GM21619 (cell line): ENCODE measurements around the gene TSBP1.
"Not testable (repeated sequence)": the region's sequence is repeated elsewhere in the genome, so short reads cannot be mapped to it uniquely, and the experiment has no call there.

ENCODE experiments used
- ATAC-seq: cut with Tn5 transposase; IDR thresholded peaks from one replicate; pipeline ENCODE4 v1.9.1; 2021; ENCODE audit not compliant: unreplicated experiment

The TSBP1 gene

GRCh38 chr6:32375739-32376529, 4.2 kb upstream of the TSBP1 start:
- ATAC-seq = no peak

- no peak for ATAC-seq
These were observed 474 bp downstream of the TSBP1 start for GRCh38 chr6:32371229-32371628.

- ATAC-seq = no peak
These were observed 1.2 kb downstream of the TSBP1 start for GRCh38 chr6:32370505-32370904.

GRCh38 chr6:32369660-32370059, 2.0 kb downstream of the TSBP1 start:
- ATAC-seq = no peak

- ATAC-seq = no peak
These were observed 4.1 kb downstream of the TSBP1 start for GRCh38 chr6:32367644-32368043.

GRCh38 chr6:32359225-32359624, 12.5 kb downstream of the TSBP1 start:
- ATAC-seq = not testable (repeated sequence)

- not testable (repeated sequence) for ATAC-seq
These were observed 13.2 kb downstream of the TSBP1 start for GRCh38 chr6:32358548-32358947.

- ATAC-seq = no peak
These were observed 16.7 kb downstream of the TSBP1 start for GRCh38 chr6:32355018-32355417.

- ATAC-seq = no peak
These were observed 18.4 kb downstream of the TSBP1 start for GRCh38 chr6:32353348-32353747.

GRCh38 chr6:32340242-32340641, 31.5 kb downstream of the TSBP1 start:
- no peak for ATAC-seq

GRCh38 chr6:32337186-32337805, 34.4 kb downstream of the TSBP1 start:
- ATAC-seq = no peak

- ATAC-seq = no peak
These were observed 39.3 kb downstream of the TSBP1 start for GRCh38 chr6:32332433-32332832.

GRCh38 chr6:32329141-32329540, 42.6 kb downstream of the TSBP1 start:
- ATAC-seq = no peak

GRCh38 chr6:32327103-32327502, 44.6 kb downstream of the TSBP1 start:
- no peak for ATAC-seq

- no peak for ATAC-seq
These were observed 53.2 kb downstream of the TSBP1 start for GRCh38 chr6:32318501-32318900.

GRCh38 chr6:32317541-32317940, 54.2 kb downstream of the TSBP1 start:
- no peak for ATAC-seq

- ATAC-seq = no peak
These were observed 57.7 kb downstream of the TSBP1 start for GRCh38 chr6:32313964-32314363.

GRCh38 chr6:32298632-32299336, 72.9 kb downstream of the TSBP1 start:
- ATAC-seq = no peak

GRCh38 chr6:32294980-32295379, 76.7 kb downstream of the TSBP1 start:
- not testable (repeated sequence) for ATAC-seq

GRCh38 chr6:32294566-32294965, 77.1 kb downstream of the TSBP1 start:
- no peak for ATAC-seq

GRCh38 chr6:32293695-32294094, 78.0 kb downstream of the TSBP1 start:
- no peak for ATAC-seq

- no peak for ATAC-seq
These were observed 80.2 kb downstream of the TSBP1 start for GRCh38 chr6:32291543-32291942.
